Erythroblast (primary cell): ENCODE results near the gene ST7L.

Experiments used
- GATA1 ChIP-seq: IDR thresholded peaks from 2 replicates; pipeline ENCODE4 v1.6.1; 2011; ENCODE audit warnings: low read depth, mild to moderate bottlenecking, control low read depth, low read length, moderate library complexity
- POLR2A ChIP-seq: IDR thresholded peaks from 2 replicates; pipeline ENCODE4 v1.6.1; 2011; ENCODE audit warnings: mild to moderate bottlenecking, low read length

DNA sequence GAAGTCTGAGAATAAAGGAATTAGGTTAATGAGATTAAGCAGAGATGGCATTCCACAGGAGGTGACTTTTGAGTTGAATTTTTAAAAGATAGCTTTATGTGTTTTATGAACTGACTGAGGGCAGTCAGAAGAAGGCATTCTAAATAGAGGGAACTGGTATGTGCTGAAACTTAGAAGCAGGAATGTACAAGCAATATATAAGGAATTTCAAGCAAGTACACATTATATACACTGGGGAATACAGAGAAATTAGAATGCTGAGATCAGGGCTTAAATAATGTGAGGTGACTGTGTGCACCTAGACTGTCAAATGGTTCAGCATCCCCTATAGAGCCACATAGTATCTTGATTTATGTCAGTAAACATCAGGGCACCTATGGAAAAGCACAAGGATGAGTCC is 90.9 kb downstream of the ST7L start:
- TF ChIP-seq GATA1: no peak
- no peak for TF ChIP-seq POLR2A
